Measurements from ENCODE around the gene TSC2. TPM values are rescaled to one million over a fixed set of nuclear protein-coding genes. Genes with fewer than 3 reads are reported as not detected.

TSC2 gene
- total and polyA plus RNA-seq, 2 donors (not counting 3 experiments of a cell fraction or from before 2014, with no cell fraction given) = 87.9 to 144 TPM

GRCh38 chr16:2042171-2042985 lies 5.4 kb upstream of the TSC2 start:
- dilution Hi-C loops (cut with MboI; ENCODE audit: extremely low pct_ligation_motif_present, low sequenced_read_pairs) = loop anchor here (25.0 kb wide), 1 partner anchor 120 kb away; the partner anchor contains the start of gene TRAF7
- CTCF ChIA-PET = interaction anchor here (3.2 kb wide), 1 partner anchor 10 kb away, joined by 20 read pairs; no protein-coding TSS in a partner anchor
- no peaks in the 10 kb centered on the region for H3K79me2 ChIP-seq (ENCODE audit: control insufficient read depth, insufficient read depth, low read length)
- DNase-seq (ENCODE audit: low read depth, low spot score) = no peak
- intact Hi-C loops (cut with micrococcal nuclease) = no loop called here
- H3K36me3 ChIP-seq (ENCODE audit: control insufficient read depth in 2 of 2, extremely low read depth in 1 of 2, insufficient read depth in 2 of 2, low read length in 2 of 2) = peaks cover 0 to 6% of the 10 kb centered on the region in 2 experiments
- H3K4me1 ChIP-seq (ENCODE audit: control insufficient read depth, extremely low read depth, insufficient read depth, low read length) = peaks cover 27% of the 10 kb centered on the region
- H3K27ac ChIP-seq (ENCODE audit: insufficient read depth, low read depth, low read length) = no peak overlapping the region
- no peaks in the 10 kb centered on the region for H4K20me1 ChIP-seq (replicated peaks; ENCODE audit: control insufficient read depth, extremely low read depth, insufficient read depth, low read length)
- POLR2A ChIA-PET = no interaction called here
- H3K27me3 ChIP-seq (ENCODE audit: control insufficient read depth in 2 of 2, insufficient read depth in 2 of 2, low read length in 2 of 2) = no peaks in the 10 kb centered on the region
- FAIRE-seq = no peak
- no peak overlapping the region for H3K4me3 ChIP-seq (replicated peaks in 1 of 3; ENCODE audit: insufficient read depth in 1 of 3, low read depth in 1 of 3, low read length in 3 of 3)
- BruUV-seq (replicated peaks) = no TSS peak
- no peak overlapping the region for H3K4me2 ChIP-seq (ENCODE audit: insufficient read depth, low read length)
- TF ChIP-seq POLR2A (IDR thresholded peaks at IDR 0.05; ENCODE audit: low read depth, low read length) (no peak), MAX (IDR thresholded peaks at IDR 0.05; ENCODE audit: insufficient read depth, insufficient read length) (no peak), EZH2 (IDR thresholded peaks at IDR 0.05; ENCODE audit: borderline replicate concordance, low read depth, low read length, severe bottlenecking) (no peak), POLR2AphosphoS5 (IDR thresholded peaks at IDR 0.05; ENCODE audit: insufficient read depth, low read depth, low read length) (no peak), CTCF (IDR thresholded peaks at IDR 0.05; ENCODE audit: extremely low read depth in 1 of 2, insufficient read depth in 1 of 2, low read depth in 1 of 2, low read length in 2 of 2) (no peak), MYC (IDR thresholded peaks at IDR 0.05; ENCODE audit: low read depth, low read length) (no peak), JUN (IDR thresholded peaks at IDR 0.05; ENCODE audit: borderline replicate concordance, insufficient read depth, insufficient read length, low read depth) (no peak), FOS (IDR thresholded peaks at IDR 0.05; ENCODE audit: borderline replicate concordance, insufficient read depth, low read length) (no peak), GATA2 (IDR thresholded peaks at IDR 0.05; ENCODE audit: insufficient read depth, insufficient read length, low read depth, low read length) (no peak)
- H3K9me1 ChIP-seq (replicated peaks; ENCODE audit: control insufficient read depth, extremely low read depth, insufficient read depth, low read length) = no peaks in the 10 kb centered on the region
- no peak overlapping the region for H3K9ac ChIP-seq (replicated peaks; ENCODE audit: extremely low read depth, insufficient read depth, low read length)
- no peaks in the 10 kb centered on the region for H3K9me3 ChIP-seq (replicated peaks; ENCODE audit: control insufficient read depth, insufficient read depth, low read length)
- no peak overlapping the region for H2AFZ ChIP-seq (ENCODE audit: low read depth, low read length)

Data from endothelial cell of umbilical vein (primary cell).